ENCODE measurements around the gene CES4A. TPM values are rescaled to one million over a fixed set of nuclear protein-coding genes. Genes with fewer than 3 reads are reported as not detected.
A peak's percentile ranks its signal among the peaks of the same experiment; 100 is the strongest.

CES4A gene
- total and polyA plus RNA-seq, 7 donors = 4.2 to 41.3 (median 6.0) TPM

- intact Hi-C loops (cut with DNase I) = no loop called here
- peak in 1 of 4 donors; percentile 4 for ATAC-seq
- peak overlapping the region; percentile 98 for H3K27ac ChIP-seq
- DNase-seq = no peak
- no peaks in the 10 kb centered on the region for H3K9me3 ChIP-seq
- H3K4me3 ChIP-seq = peak overlapping the region; percentile 99
- peaks cover 20% of the 10 kb centered on the region for H3K4me1 ChIP-seq
- 38 to 51% (median 47%) methylated on average over 10 of the region's 10 CpGs for WGBS, 3 donors
- H3K36me3 ChIP-seq (ENCODE audit: insufficient read depth in 1 of 2, low read depth in 1 of 2) = peaks cover 0 to 14% of the 10 kb centered on the region in 2 donors
- TF ChIP-seq, protein P1, sequence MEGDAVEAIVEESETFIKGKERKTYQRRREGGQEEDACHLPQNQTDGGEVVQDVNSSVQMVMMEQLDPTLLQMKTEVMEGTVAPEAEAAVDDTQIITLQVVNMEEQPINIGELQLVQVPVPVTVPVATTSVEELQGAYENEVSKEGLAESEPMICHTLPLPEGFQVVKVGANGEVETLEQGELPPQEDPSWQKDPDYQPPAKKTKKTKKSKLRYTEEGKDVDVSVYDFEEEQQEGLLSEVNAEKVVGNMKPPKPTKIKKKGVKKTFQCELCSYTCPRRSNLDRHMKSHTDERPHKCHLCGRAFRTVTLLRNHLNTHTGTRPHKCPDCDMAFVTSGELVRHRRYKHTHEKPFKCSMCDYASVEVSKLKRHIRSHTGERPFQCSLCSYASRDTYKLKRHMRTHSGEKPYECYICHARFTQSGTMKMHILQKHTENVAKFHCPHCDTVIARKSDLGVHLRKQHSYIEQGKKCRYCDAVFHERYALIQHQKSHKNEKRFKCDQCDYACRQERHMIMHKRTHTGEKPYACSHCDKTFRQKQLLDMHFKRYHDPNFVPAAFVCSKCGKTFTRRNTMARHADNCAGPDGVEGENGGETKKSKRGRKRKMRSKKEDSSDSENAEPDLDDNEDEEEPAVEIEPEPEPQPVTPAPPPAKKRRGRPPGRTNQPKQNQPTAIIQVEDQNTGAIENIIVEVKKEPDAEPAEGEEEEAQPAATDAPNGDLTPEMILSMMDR (IDR thresholded peaks at IDR 0.05) = no peak
- H3K27me3 ChIP-seq (ENCODE audit: insufficient read depth in 3 of 3, low read length in 2 of 3) = no peaks in the 10 kb centered on the region
Observed at GRCh38 chr16:67028167-67028695, 39.8 kb downstream of the CES4A start.

DNA sequence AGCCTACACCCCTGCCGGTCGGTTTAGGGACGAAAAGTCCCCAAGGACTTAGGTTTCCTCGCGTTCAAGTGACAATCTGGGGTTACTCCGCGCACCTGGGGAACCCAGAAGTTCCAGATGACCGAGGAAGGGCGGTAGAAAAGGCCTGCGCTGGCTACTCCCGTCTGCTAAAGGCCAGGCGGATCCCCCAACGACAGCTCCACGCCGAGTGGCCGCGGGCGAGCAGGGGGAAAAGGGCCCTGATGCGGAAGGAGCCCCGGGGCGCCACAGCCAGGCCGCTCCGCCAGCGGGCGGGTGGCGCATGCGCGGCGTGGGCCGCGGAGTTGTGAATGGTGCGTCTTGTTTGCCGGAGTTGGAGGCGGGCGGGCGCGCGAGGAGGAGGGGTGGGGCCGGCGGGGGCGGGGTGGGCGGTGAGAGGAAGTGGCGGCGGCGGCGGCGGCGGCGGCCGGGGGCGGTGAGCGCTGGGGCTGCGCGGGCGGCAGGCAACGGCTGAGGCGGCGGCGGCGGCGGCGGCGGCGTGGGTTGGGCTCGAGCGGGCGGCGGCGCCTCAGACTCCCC lies 40.4 kb downstream of the CES4A start, which contains the start of gene CBFB:
TSS of gene CBFB (plus strand) at position 454 of the 558 bp plus-strand sequence. CDS start 259 bp downstream, outside the sequence.
- H3K4me3 ChIP-seq = peak within 1 kb of the TSS; percentile 99
- 0 to 1% (median 0%) methylated on average over 30 to 68 of the region's 69 CpGs for WGBS, 3 donors
- no peaks in the 10 kb centered on the region for H3K9me3 ChIP-seq
- peaks cover 0 to 18% of the 10 kb centered on the region in 2 donors for H3K36me3 ChIP-seq (ENCODE audit: insufficient read depth in 1 of 2, low read depth in 1 of 2)
- intact Hi-C loops (cut with DNase I) = no loop called here
- no peaks in the 10 kb centered on the region for H3K27me3 ChIP-seq (ENCODE audit: insufficient read depth in 3 of 3, low read length in 2 of 3)
- peaks cover 20% of the 10 kb centered on the region for H3K4me1 ChIP-seq
- DNase-seq = peak; percentile 96 to 97
- H3K27ac ChIP-seq = peak within 1 kb of the TSS; percentile 98
- ATAC-seq = peak; percentile 89 to 93 (median 92)
- TF ChIP-seq, protein P1 (IDR thresholded peaks at IDR 0.05) = no peak

GRCh38 chr16:67029254-67030096 lies 41.1 kb downstream of the CES4A start:
- Histone ChIP-seq H3K4me1 (peaks cover 26% of the 10 kb centered on the region), H3K27me3 (ENCODE audit: insufficient read depth in 3 of 3, low read length in 2 of 3) (no peaks in the 10 kb centered on the region), H3K9me3 (no peaks in the 10 kb centered on the region), H3K4me3 (peak overlapping the region; percentile 99), H3K27ac (peak overlapping the region; percentile 98), H3K36me3 (ENCODE audit: insufficient read depth in 1 of 2, low read depth in 1 of 2) (peaks cover 0 to 18% of the 10 kb centered on the region in 2 donors)
- TF ChIP-seq, protein P1 (IDR thresholded peaks at IDR 0.05) = no peak
- peak; percentile 68 to 86 for DNase-seq
- WGBS, 3 donors = 0 to 1% (median 0%) methylated on average over 111 to 123 of the region's 123 CpGs
- intact Hi-C loops (cut with DNase I) = no loop called here
- ATAC-seq = peak; percentile 46 to 69 (median 64)

DNA sequence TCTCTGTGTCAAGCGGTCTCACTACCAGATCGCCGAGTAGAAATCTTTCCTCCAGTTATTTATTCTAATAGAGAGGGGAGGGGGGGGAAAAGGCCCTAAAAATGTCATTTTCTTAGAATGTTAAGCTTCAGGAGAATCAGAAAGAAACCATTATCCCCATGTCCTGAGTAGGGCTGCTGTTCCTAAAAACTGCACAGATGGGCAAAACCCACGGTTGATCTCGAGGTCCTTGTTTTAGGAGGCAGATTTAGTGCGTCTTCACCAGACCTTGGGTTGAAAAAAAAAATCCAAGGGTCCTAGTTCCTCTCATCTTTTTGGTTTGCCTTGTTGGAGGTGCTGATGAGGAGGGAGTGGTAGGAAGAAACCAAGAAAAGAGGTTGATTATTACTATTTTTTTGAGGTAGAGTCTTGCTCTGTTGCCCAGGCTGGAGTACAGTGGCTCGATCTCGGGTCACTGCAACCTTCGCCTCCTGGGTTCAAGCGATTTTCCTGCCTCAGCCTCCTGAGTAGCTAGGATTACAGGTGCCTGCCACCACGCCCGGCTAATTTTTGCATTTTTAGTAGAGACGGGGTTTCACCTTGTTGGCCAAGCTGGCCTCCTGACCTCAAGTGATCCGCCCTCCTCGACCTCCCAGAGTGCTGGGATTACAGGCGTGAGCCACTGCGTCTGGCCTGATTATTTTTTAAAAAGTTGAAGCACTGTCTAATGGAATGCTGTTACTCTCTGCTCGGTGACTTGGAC lies 42.0 kb downstream of the CES4A start:
- no peaks in the 10 kb centered on the region for H3K9me3 ChIP-seq
- DNase-seq = no peak
- H3K4me1 ChIP-seq = peaks cover 33% of the 10 kb centered on the region
- WGBS, 3 donors = 50 to 61% (median 55%) methylated on average over 18 of the region's 18 CpGs
- no peak for ATAC-seq
- intact Hi-C loops (cut with DNase I) = no loop called here
- TF ChIP-seq, protein P1 (IDR thresholded peaks at IDR 0.05) = no peak
- H3K27me3 ChIP-seq (ENCODE audit: insufficient read depth in 3 of 3, low read length in 2 of 3) = no peaks in the 10 kb centered on the region
- H3K4me3 ChIP-seq = peak overlapping the region; percentile 99
- H3K27ac ChIP-seq = peak overlapping the region; percentile 98
- peaks cover 0 to 18% of the 10 kb centered on the region in 2 donors for H3K36me3 ChIP-seq (ENCODE audit: insufficient read depth in 1 of 2, low read depth in 1 of 2)
